ENCODE results near the gene ABHD3. TPM values are rescaled to one million over a fixed set of nuclear protein-coding genes. Genes with fewer than 3 reads are reported as not detected.
"Not testable (repeated sequence)": the region's sequence is repeated elsewhere in the genome, so short reads cannot be mapped to it uniquely, and the experiment has no call there.

Gene ABHD3
- total and polyA plus RNA-seq, 8 donors: 8.9 to 33.4 (median 18.9) TPM

- H3K36me3 ChIP-seq: peaks cover 14 to 69% (median 58%) of the 10 kb centered on the region in 4 donors
- H3K4me1 ChIP-seq: no peaks in the 10 kb centered on the region
- H3K27me3 ChIP-seq: no peaks in the 10 kb centered on the region
- WGBS, 5 donors: 93 to 100% (median 100%) methylated on average over 1 of the region's 1 CpG
- no peak for DNase-seq
- TF ChIP-seq EP300 (IDR thresholded peaks at IDR 0.05) (no peak), POLR2A (IDR thresholded peaks at IDR 0.05) (no peak), POLR2AphosphoS5 (IDR thresholded peaks at IDR 0.05) (no peak), CTCF (IDR thresholded peaks at IDR 0.05) (no peak)
- H3K9me3 ChIP-seq: no peaks in the 10 kb centered on the region
- no peak overlapping the region for H3K27ac ChIP-seq
- intact Hi-C loops (cut with DNase I; ENCODE audit: low total_unique reads): no loop called here
- H3K4me3 ChIP-seq: no peak overlapping the region
These were observed 72.2 kb downstream of the ABHD3 start for GRCh38 chr18:21632393-21632792.

- no peak for DNase-seq
- intact Hi-C loops (cut with DNase I; ENCODE audit: low total_unique reads): no loop called here
- no peaks in the 10 kb centered on the region for H3K27me3 ChIP-seq
- no peak overlapping the region for H3K27ac ChIP-seq
- H3K9me3 ChIP-seq: no peaks in the 10 kb centered on the region
- H3K4me3 ChIP-seq: no peak overlapping the region
- H3K36me3 ChIP-seq: peaks cover 38 to 90% (median 86%) of the 10 kb centered on the region in 4 donors
- 76 to 87% (median 84%) methylated on average over 9 of the region's 9 CpGs for WGBS, 5 donors
- H3K4me1 ChIP-seq: no peaks in the 10 kb centered on the region
- TF ChIP-seq POLR2A (IDR thresholded peaks at IDR 0.05) (no peak), CTCF (IDR thresholded peaks at IDR 0.05) (no peak), EP300 (IDR thresholded peaks at IDR 0.05) (no peak), POLR2AphosphoS5 (IDR thresholded peaks at IDR 0.05) (no peak)
These were observed 75.3 kb downstream of the ABHD3 start for GRCh38 chr18:21629089-21629832.

- H3K9me3 ChIP-seq; H3K4me1 ChIP-seq; H3K27ac ChIP-seq; H3K27me3 ChIP-seq; intact Hi-C loops (cut with DNase I; ENCODE audit: low total_unique reads); H3K4me3 ChIP-seq; DNase-seq: not testable (repeated sequence)
- H3K36me3 ChIP-seq: peaks cover 38 to 67% (median 62%) of the 10 kb centered on the region in 4 donors
- 92 to 96% (median 95%) methylated on average over 9 of the region's 9 CpGs for WGBS, 5 donors
These were observed 82.9 kb downstream of the ABHD3 start for GRCh38 chr18:21621640-21622039.

- Histone ChIP-seq H3K36me3 (peaks cover 4 to 24% (median 18%) of the 10 kb centered on the region in 4 donors), H3K9me3 (no peaks in the 10 kb centered on the region), H3K27me3 (no peaks in the 10 kb centered on the region), H3K4me1 (peaks cover 8 to 36% (median 23%) of the 10 kb centered on the region in 4 donors), H3K4me3 (peak within 1 kb of the TSS; percentile 70 to 97 (median 84)), H3K27ac (peak within 1 kb of the TSS; percentile 63 to 93 (median 87))
- peak; percentile 90 to 97 for DNase-seq
- 0 to 1% (median 0%) methylated on average over 39 to 59 of the region's 59 CpGs for WGBS, 5 donors
- intact Hi-C loops (cut with DNase I; ENCODE audit: low total_unique reads): loop anchor here (10.0 kb wide), 1 partner anchor 132 kb away; the partner anchor contains the start of gene MIB1
- TF ChIP-seq EP300 (IDR thresholded peaks at IDR 0.05) (no peak), POLR2AphosphoS5 (IDR thresholded peaks at IDR 0.05) (peak; percentile 78 to 96 (median 80)), CTCF (IDR thresholded peaks at IDR 0.05) (peak in 5 of 7 experiments; percentile 87 to 95 (median 91)), POLR2A (IDR thresholded peaks at IDR 0.05) (no peak)
These were observed 92.2 kb downstream of the ABHD3 start, which contains the start of gene SNRPD1 for GRCh38 chr18:21612125-21613039. SNRPD1 (plus strand) TSS chr18:21612314; CDS start chr18:21612430, 116 bp downstream.

- peak overlapping the region; percentile 2 to 93 (median 87) for H3K27ac ChIP-seq
- H3K4me3 ChIP-seq: peak overlapping the region; percentile 70 to 97 (median 84)
- H3K27me3 ChIP-seq, H3K9me3 ChIP-seq: not testable (repeated sequence)
- intact Hi-C loops (cut with DNase I; ENCODE audit: low total_unique reads): loop anchor here (10.0 kb wide), 1 partner anchor 133 kb away; the partner anchor contains the start of gene MIB1
- WGBS, 5 donors: 50 to 58% (median 56%) methylated on average over 28 to 30 of the region's 30 CpGs
- peak in 1 of 2 donors; percentile 13 for DNase-seq
- peaks cover 8 to 32% (median 23%) of the 10 kb centered on the region in 4 donors for H3K4me1 ChIP-seq
- H3K36me3 ChIP-seq: peaks cover 0 to 15% (median 10%) of the 10 kb centered on the region in 4 donors
These were observed 93.0 kb downstream of the ABHD3 start for GRCh38 chr18:21611401-21612124.
